Endothelial cell of umbilical vein (primary cell): ENCODE results near the gene NDUFS4. TPM values are rescaled to one million over a fixed set of nuclear protein-coding genes. Genes with fewer than 3 reads are reported as not detected.
"Not testable (repeated sequence)": the region's sequence is repeated elsewhere in the genome, so short reads cannot be mapped to it uniquely, and the experiment has no call there.

Experiments
- BruUV-seq: library from RNA; stranded (reverse); fragments of 400-500 nt; replicated peaks from 2 replicates; lab custom pipeline; 2021; lab: Mats Ljungman, UMichigan
- CTCF ChIA-PET: fragments of 300-600, 350-600 bp; sonication (Branson Sonifier 250); formaldehyde crosslinking; loops from one replicate; lab custom pipeline; 2021; ENCODE audit warnings: antibody characterized with exemption, inconsistent platforms; lab: Charles Lee
- POLR2A ChIA-PET: fragments of 300-600, 350-600 bp; sonication (Branson Sonifier 250); formaldehyde crosslinking; loops from one replicate; lab custom pipeline; 2021; ENCODE audit warnings: antibody characterized with exemption, inconsistent platforms; lab: Charles Lee
- DNase-seq: peaks from one replicate; pipeline ENCODE4 v3.0.0-alpha.2; 2011; ENCODE audit warnings: low read depth, low spot score
- FAIRE-seq: peaks from 2 replicates; lab custom pipeline; 2011; peaks lifted over from hg19 to GRCh38; lab: Jason Lieb, UNC
- H2AFZ ChIP-seq: 2 replicates; pipeline ENCODE4 v1.6.0; 2012; ENCODE audit warnings: low read depth, low read length, control low read depth, inconsistent platforms
- H3K27ac ChIP-seq: 2 replicates; pipeline ENCODE4 v1.5.1; 2011; ENCODE audit warnings: low read depth, mild to moderate bottlenecking, control low read depth, low read length, moderate library complexity; ENCODE audit not compliant: insufficient read depth
- H3K27me3 ChIP-seq, 2 experiments: 2 replicates each; pipeline versions ENCODE4 v1.6.0 to v1.6.1; 2011; ENCODE audit warnings: low read length in 2 of 2, mixed read lengths in 1 of 2; ENCODE audit not compliant: control insufficient read depth in 2 of 2, insufficient read depth in 2 of 2
- H3K36me3 ChIP-seq, 2 experiments: 2 replicates in 1 of 2; 3 replicates in 1 of 2; pipeline ENCODE4 v1.5.1; 2011; ENCODE audit warnings: low read length in 2 of 2, mild to moderate bottlenecking in 1 of 2, moderate library complexity in 1 of 2; ENCODE audit not compliant: control insufficient read depth in 2 of 2, insufficient read depth in 2 of 2; ENCODE audit errors: extremely low read depth in 1 of 2
- H3K4me1 ChIP-seq: 3 replicates; pipeline ENCODE4 v1.5.1; 2011; ENCODE audit warnings: mild to moderate bottlenecking, low read length; ENCODE audit not compliant: control insufficient read depth, insufficient read depth; ENCODE audit errors: extremely low read depth
- H3K4me2 ChIP-seq: 2 replicates; pipeline ENCODE4 v1.6.1; 2011; ENCODE audit warnings: low read length, control low read depth, mixed read lengths; ENCODE audit not compliant: insufficient read depth
- H3K4me3 ChIP-seq, 3 experiments: fragments of 200-600 bp in 1 of 3; sonication (generic), shearing (Covaris generic) in 1 of 3; replicated peaks in 1 of 3; 2 replicates each; pipeline ENCODE4 v1.5.1; 2011 to 2016; ENCODE audit warnings: control low read depth in 3 of 3, low read length in 3 of 3, mild to moderate bottlenecking in 2 of 3, inconsistent platforms in 1 of 3, low read depth in 1 of 3, moderate library complexity in 1 of 3; ENCODE audit not compliant: insufficient read depth in 1 of 3
- H3K79me2 ChIP-seq: 2 replicates; pipeline ENCODE4 v1.6.0; 2012; ENCODE audit warnings: low read length, inconsistent platforms; ENCODE audit not compliant: control insufficient read depth, insufficient read depth
- H3K9ac ChIP-seq: replicated peaks from 2 replicates; pipeline ENCODE3; 2011; ENCODE audit warnings: low read length, control low read depth; ENCODE audit not compliant: insufficient read depth; ENCODE audit errors: extremely low read depth
- H3K9me1 ChIP-seq: replicated peaks from 3 replicates; pipeline ENCODE4 v1.6.0; 2011; ENCODE audit warnings: mild to moderate bottlenecking, low read length; ENCODE audit not compliant: control insufficient read depth, insufficient read depth; ENCODE audit errors: extremely low read depth
- H3K9me3 ChIP-seq: replicated peaks from 2 replicates; pipeline ENCODE4 v1.5.1; 2012; ENCODE audit warnings: low read length, inconsistent platforms; ENCODE audit not compliant: control insufficient read depth, insufficient read depth
- H4K20me1 ChIP-seq: replicated peaks from 2 replicates; pipeline ENCODE3; 2011; ENCODE audit warnings: mild to moderate bottlenecking, low read length; ENCODE audit not compliant: control insufficient read depth, insufficient read depth; ENCODE audit errors: extremely low read depth
- EZH2 ChIP-seq: IDR thresholded peaks from 2 replicates; pipeline ENCODE4 v1.6.1; 2012; ENCODE audit warnings: borderline replicate concordance, low read depth, mild to moderate bottlenecking, moderate library complexity, low read length, inconsistent platforms; ENCODE audit not compliant: severe bottlenecking
- FOS ChIP-seq: IDR thresholded peaks from 2 replicates; pipeline ENCODE4 v1.6.1; 2011; ENCODE audit warnings: mild to moderate bottlenecking, low read length, moderate library complexity, borderline replicate concordance; ENCODE audit not compliant: insufficient read depth
- GATA2 ChIP-seq: IDR thresholded peaks from 2 replicates; pipeline ENCODE4 v1.7.0; 2011; ENCODE audit warnings: low read depth, mild to moderate bottlenecking, moderate library complexity, mixed read lengths, low read length; ENCODE audit not compliant: insufficient read length, insufficient read depth
- JUN ChIP-seq: IDR thresholded peaks from 2 replicates; pipeline ENCODE4 v1.6.1; 2011; ENCODE audit warnings: borderline replicate concordance, low read depth; ENCODE audit not compliant: insufficient read length, insufficient read depth
- MAX ChIP-seq: IDR thresholded peaks from 2 replicates; pipeline ENCODE4 v1.6.1; 2011; ENCODE audit not compliant: insufficient read depth, insufficient read length
- MYC ChIP-seq: IDR thresholded peaks from one replicate; pipeline ENCODE4 v1.6.1; 2011; ENCODE audit warnings: mild to moderate bottlenecking, low read depth, low read length
- POLR2A ChIP-seq: IDR thresholded peaks from 2 replicates; pipeline ENCODE4 v1.6.1; 2012; ENCODE audit warnings: low read depth, mild to moderate bottlenecking, control low read depth, low read length
- POLR2AphosphoS5 ChIP-seq: IDR thresholded peaks from 2 replicates; pipeline ENCODE4 v1.6.1; 2012; ENCODE audit warnings: low read depth, mild to moderate bottlenecking, control low read depth, low read length, moderate library complexity; ENCODE audit not compliant: insufficient read depth
- dilution Hi-C: fragments of 300-500 bp; cut with MboI; formaldehyde crosslinking; loops from one replicate; pipeline ENCODE4 v1.15.0; 2019; ENCODE audit warnings: low sequenced_read_pairs; ENCODE audit not compliant: extremely low pct_ligation_motif_present
- intact Hi-C: fragments of 100-400 bp; cut with micrococcal nuclease; formaldehyde crosslinking; loops from one replicate; pipeline ENCODE4 v1.10.0; 2022
- polyA plus RNA-seq, 4 experiments: library from polyadenylated mRNA; depleted of rRNA in 3 of 4; stranded (reverse) in 3 of 4; unstranded in 1 of 4; fragments of >200 nt; gene quantifications; 2 replicates each; pipeline versions ENCODE4 v1.2.1 to v1.2.3, GENCODE V29; 2011 to 2012; ENCODE audit warnings: missing spikeins in 1 of 4
- total RNA-seq: library from RNA; stranded (reverse); gene quantifications from 2 replicates; pipeline ENCODE4 v1.2.3, GENCODE V29; 2021
- TF ChIP-seq, protein P1 (sequence below), 2 donors: IDR thresholded peaks; 1 replicate in 1 of 2; 2 replicates in 1 of 2; pipeline ENCODE4 v1.5.1; 2011; ENCODE audit warnings: low read length in 2 of 2, mild to moderate bottlenecking in 2 of 2, moderate library complexity in 2 of 2, control low read depth in 1 of 2, inconsistent platforms in 1 of 2, low read depth in 1 of 2; ENCODE audit not compliant: insufficient read depth in 1 of 2; ENCODE audit errors: extremely low read depth in 1 of 2

The NDUFS4 gene
- total and polyA plus RNA-seq, 2 donors (not counting 3 experiments of a cell fraction or from before 2014, with no cell fraction given) = 70.4 to 76.2 TPM

GRCh38 chr5:53537711-53538110 lies 22.7 kb upstream of the NDUFS4 start:
- Histone ChIP-seq H3K79me2 (no peaks in the 10 kb centered on the region), H3K4me3 (no peak overlapping the region), H3K4me2 (no peak overlapping the region), H3K4me1 (no peaks in the 10 kb centered on the region), H3K36me3 (no peaks in the 10 kb centered on the region), H3K9me3 (no peaks in the 10 kb centered on the region), H3K27ac (no peak overlapping the region), H3K9me1 (no peaks in the 10 kb centered on the region), H3K9ac (no peak overlapping the region), H3K27me3 (peaks cover 0 to 7% of the 10 kb centered on the region in 2 experiments), H2AFZ (no peak overlapping the region), H4K20me1 (no peaks in the 10 kb centered on the region)
- FAIRE-seq (no peak), DNase-seq (no peak)
- no TSS peak for BruUV-seq
- POLR2A ChIA-PET = no interaction called here
- intact Hi-C loops = no loop called here
- no peak for TF ChIP-seq POLR2AphosphoS5
- TF ChIP-seq EZH2 = no peak
- TF ChIP-seq MYC = no peak
- TF ChIP-seq GATA2 = no peak
- TF ChIP-seq, protein P1, sequence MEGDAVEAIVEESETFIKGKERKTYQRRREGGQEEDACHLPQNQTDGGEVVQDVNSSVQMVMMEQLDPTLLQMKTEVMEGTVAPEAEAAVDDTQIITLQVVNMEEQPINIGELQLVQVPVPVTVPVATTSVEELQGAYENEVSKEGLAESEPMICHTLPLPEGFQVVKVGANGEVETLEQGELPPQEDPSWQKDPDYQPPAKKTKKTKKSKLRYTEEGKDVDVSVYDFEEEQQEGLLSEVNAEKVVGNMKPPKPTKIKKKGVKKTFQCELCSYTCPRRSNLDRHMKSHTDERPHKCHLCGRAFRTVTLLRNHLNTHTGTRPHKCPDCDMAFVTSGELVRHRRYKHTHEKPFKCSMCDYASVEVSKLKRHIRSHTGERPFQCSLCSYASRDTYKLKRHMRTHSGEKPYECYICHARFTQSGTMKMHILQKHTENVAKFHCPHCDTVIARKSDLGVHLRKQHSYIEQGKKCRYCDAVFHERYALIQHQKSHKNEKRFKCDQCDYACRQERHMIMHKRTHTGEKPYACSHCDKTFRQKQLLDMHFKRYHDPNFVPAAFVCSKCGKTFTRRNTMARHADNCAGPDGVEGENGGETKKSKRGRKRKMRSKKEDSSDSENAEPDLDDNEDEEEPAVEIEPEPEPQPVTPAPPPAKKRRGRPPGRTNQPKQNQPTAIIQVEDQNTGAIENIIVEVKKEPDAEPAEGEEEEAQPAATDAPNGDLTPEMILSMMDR (IDR thresholded peaks at IDR 0.05; ENCODE audit: extremely low read depth in 1 of 2, insufficient read depth in 1 of 2, low read depth in 1 of 2, low read length in 2 of 2) = no peak
- no peak for TF ChIP-seq MAX
- TF ChIP-seq POLR2A = no peak
- TF ChIP-seq JUN = no peak
- no peak for TF ChIP-seq FOS
- CTCF ChIA-PET = interaction anchor here (1.0 to 1.7 kb wide), 2 partner anchors 9 to 14 kb away, joined by 3 to 7 read pairs; no protein-coding TSS in a partner anchor
- dilution Hi-C loops = no loop called here

- H4K20me1 ChIP-seq, intact Hi-C loops, H3K9me1 ChIP-seq, H3K9me3 ChIP-seq, H3K4me2 ChIP-seq, dilution Hi-C loops, CTCF ChIA-PET, DNase-seq, H3K9ac ChIP-seq, H3K79me2 ChIP-seq, FAIRE-seq, H3K27ac ChIP-seq, H2AFZ ChIP-seq, H3K4me1 ChIP-seq, BruUV-seq, H3K4me3 ChIP-seq, H3K36me3 ChIP-seq: not testable (repeated sequence)
- POLR2A ChIA-PET = interaction anchor here (0.5 kb wide), 1 partner anchor 10 kb away, joined by 3 read pairs; no protein-coding TSS in a partner anchor
- H3K27me3 ChIP-seq = peaks cover 2 to 18% of the 10 kb centered on the region in 2 experiments
Measured at GRCh38 chr5:53540739-53541138, 19.7 kb upstream of the NDUFS4 start.
